AG09309 (cell line): Measurements from ENCODE around the gene TMX4.

Experiments used
- DNase-seq: peaks from one replicate; pipeline ENCODE4 v3.0.0-alpha.2; 2010; ENCODE audit warnings: low read depth
- H3K4me3 ChIP-seq: 2 replicates; pipeline ENCODE4 v1.5.1; 2011; ENCODE audit warnings: mild to moderate bottlenecking, low read depth, low read length, moderate library complexity; ENCODE audit not compliant: control insufficient read depth
- TF ChIP-seq, protein P1 (sequence below): IDR thresholded peaks from 2 replicates; pipeline ENCODE4 v1.5.1; 2011; ENCODE audit warnings: mild to moderate bottlenecking, low read depth, low read length, inconsistent platforms; ENCODE audit not compliant: insufficient read depth, control insufficient read depth; ENCODE audit errors: missing control alignments

Gene TMX4

GRCh38 chr20:8020314-8021079, 936 bp upstream of the TMX4 start:
- DNase-seq, result no peak
- TF ChIP-seq, protein P1, sequence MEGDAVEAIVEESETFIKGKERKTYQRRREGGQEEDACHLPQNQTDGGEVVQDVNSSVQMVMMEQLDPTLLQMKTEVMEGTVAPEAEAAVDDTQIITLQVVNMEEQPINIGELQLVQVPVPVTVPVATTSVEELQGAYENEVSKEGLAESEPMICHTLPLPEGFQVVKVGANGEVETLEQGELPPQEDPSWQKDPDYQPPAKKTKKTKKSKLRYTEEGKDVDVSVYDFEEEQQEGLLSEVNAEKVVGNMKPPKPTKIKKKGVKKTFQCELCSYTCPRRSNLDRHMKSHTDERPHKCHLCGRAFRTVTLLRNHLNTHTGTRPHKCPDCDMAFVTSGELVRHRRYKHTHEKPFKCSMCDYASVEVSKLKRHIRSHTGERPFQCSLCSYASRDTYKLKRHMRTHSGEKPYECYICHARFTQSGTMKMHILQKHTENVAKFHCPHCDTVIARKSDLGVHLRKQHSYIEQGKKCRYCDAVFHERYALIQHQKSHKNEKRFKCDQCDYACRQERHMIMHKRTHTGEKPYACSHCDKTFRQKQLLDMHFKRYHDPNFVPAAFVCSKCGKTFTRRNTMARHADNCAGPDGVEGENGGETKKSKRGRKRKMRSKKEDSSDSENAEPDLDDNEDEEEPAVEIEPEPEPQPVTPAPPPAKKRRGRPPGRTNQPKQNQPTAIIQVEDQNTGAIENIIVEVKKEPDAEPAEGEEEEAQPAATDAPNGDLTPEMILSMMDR, result no peak
- H3K4me3 ChIP-seq, result no peak overlapping the region

DNA sequence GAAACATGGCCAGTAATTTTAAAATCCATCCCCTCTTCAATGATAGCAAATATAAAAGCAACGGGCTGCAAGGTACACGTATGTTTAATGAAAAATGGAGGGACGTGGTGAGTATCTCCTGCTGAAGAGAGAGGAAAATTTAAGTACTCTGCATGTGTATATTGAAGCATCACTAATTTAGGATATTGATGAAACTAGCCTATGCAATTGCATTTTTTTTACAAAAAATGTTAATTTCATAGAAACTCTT, 362 bp upstream of the TMX4 start:
- TF ChIP-seq, protein P1, result no peak
- DNase-seq, result no peak
- H3K4me3 ChIP-seq, result peak overlapping the region; percentile 53

GRCh38 chr20:8018958-8019245, 659 bp downstream of the TMX4 start:
- TF ChIP-seq, protein P1, result no peak
- DNase-seq, result no peak
- peak overlapping the region; percentile 53 for H3K4me3 ChIP-seq

GRCh38 chr20:8012724-8013123, 6.8 kb downstream of the TMX4 start:
- TF ChIP-seq, protein P1, result no peak
- H3K4me3 ChIP-seq, result no peak overlapping the region
- no peak for DNase-seq

DNA sequence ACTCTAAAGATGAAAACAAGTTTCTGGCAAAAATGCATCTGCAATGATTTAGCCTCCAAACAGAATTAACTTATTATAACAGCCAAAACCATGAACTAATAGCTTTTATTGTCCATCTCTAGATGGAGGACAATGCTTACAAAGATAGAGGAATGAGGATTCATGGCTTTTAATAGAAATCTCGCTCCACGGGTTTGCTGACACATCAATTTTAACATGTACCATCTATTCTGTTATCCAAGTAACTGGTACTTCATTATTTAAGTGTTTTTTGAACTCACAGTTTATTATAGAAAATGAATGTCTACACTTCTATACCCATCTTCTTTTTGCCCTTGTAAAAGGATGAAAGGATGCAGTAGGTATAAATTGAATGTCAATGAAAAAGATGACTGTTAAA, 10.8 kb downstream of the TMX4 start:
- no peak overlapping the region for H3K4me3 ChIP-seq
- TF ChIP-seq, protein P1, result no peak
- no peak for DNase-seq

DNA sequence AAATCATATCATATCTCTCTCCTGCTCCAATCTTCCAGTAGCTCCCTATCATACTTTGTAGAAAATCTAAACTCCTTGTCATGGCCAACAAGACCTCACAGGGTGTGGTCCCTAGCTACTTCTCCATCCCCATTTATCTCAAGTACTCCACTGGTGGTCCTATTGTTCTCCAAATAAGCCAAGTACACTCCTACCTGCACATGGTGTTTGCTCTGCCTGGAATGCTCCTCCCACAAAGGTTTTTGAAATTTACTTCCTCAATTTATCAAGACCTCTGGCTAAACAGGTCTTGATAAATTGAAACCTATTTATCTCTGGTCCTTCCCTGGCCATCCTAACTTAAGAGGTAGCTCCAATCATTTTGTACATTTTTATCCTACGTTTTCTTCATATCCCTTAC, 12.1 kb downstream of the TMX4 start:
- DNase-seq, result no peak
- no peak overlapping the region for H3K4me3 ChIP-seq
- TF ChIP-seq, protein P1, result no peak
